ENCODE results near the gene HMGCS2. TPM values are rescaled to one million over a fixed set of nuclear protein-coding genes. Genes with fewer than 3 reads are reported as not detected.
A peak's percentile ranks its signal among the peaks of the same experiment; 100 is the strongest.
"Not testable (repeated sequence)": the region's sequence is repeated elsewhere in the genome, so short reads cannot be mapped to it uniquely, and the experiment has no call there.

Gene HMGCS2
- polyA plus RNA-seq, 1 of the 3 experiments (the other 2 are of a cell fraction): not detected

DNA sequence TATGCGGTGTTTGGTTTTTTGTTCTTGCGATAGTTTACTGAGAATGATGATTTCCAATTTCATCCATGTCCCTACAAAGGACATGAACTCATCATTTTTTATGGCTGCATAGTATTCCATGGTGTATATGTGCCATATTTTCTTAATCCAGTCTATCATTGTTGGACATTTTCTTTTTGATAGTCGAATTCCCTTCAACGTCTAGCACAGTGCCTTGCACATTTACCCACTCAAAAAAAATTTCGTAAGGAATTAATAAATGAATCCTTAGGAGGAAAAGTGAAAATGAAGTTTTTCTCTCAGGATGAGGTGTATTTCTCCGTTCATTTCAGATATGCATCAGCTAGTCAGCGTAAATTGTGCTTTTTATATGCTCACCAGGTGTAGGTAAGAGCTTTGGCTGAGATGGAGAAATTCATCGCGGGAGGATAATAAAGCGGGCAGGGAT, 57.3 kb downstream of the HMGCS2 start:
- Histone ChIP-seq H3K9ac (0 out of 2 replicates have a peak overlapping the region, but pooled peaks have one; percentile 83), H3K79me2 (ENCODE audit: insufficient read depth) (peaks cover 19% of the 10 kb centered on the region), H2AFZ (ENCODE audit: low read depth) (peak overlapping the region; percentile 99; the same call in 1 of the 2 replicates), H3K4me2 (peak overlapping the region; percentile 91), H3K4me3 (ENCODE audit: low read depth in 2 of 2, low read length in 1 of 2) (peak overlapping the region; percentile 93 to 99), H3K27me3 (ENCODE audit: insufficient read depth) (peaks cover 13% of the 10 kb centered on the region), H3K4me1 (ENCODE audit: control insufficient read depth in 1 of 2, insufficient read depth in 2 of 2, low read depth in 1 of 2, low read length in 1 of 2) (peaks cover 17 to 21% of the 10 kb centered on the region in 2 experiments; a peak in 1 of 4 replicates)
- POLR2A ChIA-PET: interaction anchor here (0.8 to 1.8 kb wide), 3 partner anchors 14 to 64 kb away, joined by 3 to 7 read pairs (median 4); partner anchors contain the start of gene ZNF697
- H3K9me2 ChIP-seq; H3K27ac ChIP-seq (ENCODE audit: low read depth in 2 of 2, low read length in 1 of 2); DNase-seq; H4K20me1 ChIP-seq (ENCODE audit: insufficient read depth); H3K9me3 ChIP-seq; H3K36me3 ChIP-seq (replicated peaks in 1 of 2; ENCODE audit: control insufficient read depth in 1 of 2, insufficient read depth in 2 of 2, low read length in 1 of 2); H3F3A ChIP-seq (replicated peaks; ENCODE audit: insufficient read depth): not testable (repeated sequence)
- CTCF ChIA-PET: interaction anchor here (0.8 to 2.3 kb wide), 4 partner anchors 14 to 100 kb away, joined by 3 to 8 read pairs (median 3); no protein-coding TSS in a partner anchor
- 3% methylated on average over 8 of the region's 10 CpGs for WGBS (ENCODE audit: low lambda C conversion rate)

DNA sequence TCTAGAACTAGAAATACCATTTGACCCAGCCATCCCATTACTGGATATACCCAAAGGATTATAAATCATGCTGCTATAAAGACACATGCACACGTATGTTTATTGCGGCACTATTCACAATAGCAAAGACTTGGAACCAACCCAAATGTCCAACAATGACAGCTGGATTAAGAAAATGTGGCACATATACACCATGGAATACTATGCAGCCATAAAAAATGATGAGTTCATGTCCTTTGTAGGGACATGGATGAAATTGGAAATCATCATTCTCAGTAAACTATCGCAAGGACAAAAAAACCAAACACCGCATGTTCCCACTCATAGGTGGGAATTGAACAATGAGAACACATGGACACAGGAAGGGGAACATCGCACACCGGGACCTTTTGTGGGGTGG, 62.1 kb downstream of the HMGCS2 start:
- CTCF ChIA-PET: interaction anchor here (1.6 kb wide), 1 partner anchor 31 kb away, joined by 3 read pairs; no protein-coding TSS in a partner anchor
- H3K4me2 ChIP-seq; DNase-seq; H3K27ac ChIP-seq (ENCODE audit: low read depth in 2 of 2, low read length in 1 of 2); H3K79me2 ChIP-seq (ENCODE audit: insufficient read depth); H4K20me1 ChIP-seq (ENCODE audit: insufficient read depth); H3K9me3 ChIP-seq; H2AFZ ChIP-seq (ENCODE audit: low read depth); POLR2A ChIA-PET; H3F3A ChIP-seq (replicated peaks; ENCODE audit: insufficient read depth); H3K4me1 ChIP-seq (ENCODE audit: control insufficient read depth in 1 of 2, insufficient read depth in 2 of 2, low read depth in 1 of 2, low read length in 1 of 2); H3K36me3 ChIP-seq (replicated peaks in 1 of 2; ENCODE audit: control insufficient read depth in 1 of 2, insufficient read depth in 2 of 2, low read length in 1 of 2); H3K4me3 ChIP-seq (ENCODE audit: low read depth in 2 of 2, low read length in 1 of 2); H3K9ac ChIP-seq; H3K9me2 ChIP-seq: not testable (repeated sequence)
- H3K27me3 ChIP-seq (ENCODE audit: insufficient read depth): peaks cover 13% of the 10 kb centered on the region
- WGBS (ENCODE audit: low lambda C conversion rate): 56% methylated on average over 6 of the region's 6 CpGs

DNA sequence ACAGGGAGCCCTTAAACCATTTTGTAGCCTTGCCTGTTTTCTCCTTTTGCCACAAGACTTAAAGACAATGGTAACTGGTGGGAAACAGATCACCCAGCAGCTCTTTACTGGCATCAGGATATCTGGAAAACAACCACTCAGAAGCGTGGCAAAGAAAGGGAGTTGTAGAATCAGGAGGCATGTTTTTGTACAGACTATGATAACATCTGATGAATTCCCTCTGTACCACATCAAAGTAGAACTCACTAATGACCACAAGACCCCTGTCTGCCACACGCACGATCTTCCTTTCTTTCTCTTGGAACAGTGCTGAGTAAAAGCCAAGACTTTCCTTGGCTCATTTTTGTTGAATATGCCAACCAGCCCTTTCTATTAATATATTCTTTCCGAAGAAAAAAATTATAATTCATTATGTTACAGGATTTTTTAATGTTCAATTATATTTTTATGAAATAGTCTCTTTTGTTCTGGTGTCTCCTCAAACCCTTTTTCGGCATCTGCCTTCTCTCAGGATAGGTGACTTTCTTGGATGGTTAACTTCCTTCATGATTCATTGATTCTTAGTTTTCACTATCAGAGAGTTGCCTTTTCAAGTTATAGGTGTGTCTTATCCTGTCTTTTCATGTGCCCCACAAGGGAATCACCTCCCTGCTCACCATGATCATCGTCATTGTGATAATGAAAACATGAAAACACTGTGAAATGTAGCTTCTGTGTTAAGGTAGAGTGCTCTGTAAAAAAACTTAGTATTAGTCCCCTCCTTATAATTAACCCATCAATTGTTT, 64.8 kb downstream of the HMGCS2 start:
- H3K36me3 ChIP-seq (replicated peaks in 1 of 2; ENCODE audit: control insufficient read depth in 1 of 2, insufficient read depth in 2 of 2, low read length in 1 of 2): no peaks in the 10 kb centered on the region
- CTCF ChIA-PET: interaction anchor here (1.9 to 2.2 kb wide), 2 partner anchors 29 to 92 kb away, joined by 5 to 12 read pairs; no protein-coding TSS in a partner anchor
- H3K9ac ChIP-seq: no peak overlapping the region
- H3K27ac ChIP-seq (ENCODE audit: low read depth in 2 of 2, low read length in 1 of 2): no peak overlapping the region
- H3K9me2 ChIP-seq: no peaks in the 10 kb centered on the region
- POLR2A ChIA-PET: no interaction called here
- TF ChIP-seq NRF1 (IDR thresholded peaks at IDR 0.05; ENCODE audit: low read depth, low read length) (no peak), ELF1 (IDR thresholded peaks at IDR 0.05) (no peak), FOXM1 (IDR thresholded peaks at IDR 0.05; ENCODE audit: low read depth) (no peak), MXI1 (IDR thresholded peaks at IDR 0.05; ENCODE audit: low read depth, low read length) (no peak), TEAD4 (IDR thresholded peaks at IDR 0.05; ENCODE audit: borderline replicate concordance, insufficient read depth) (no peak), NFIC (IDR thresholded peaks at IDR 0.05; ENCODE audit: borderline replicate concordance) (no peak), CHD2 (IDR thresholded peaks at IDR 0.05; ENCODE audit: low read length, partially characterized antibody) (no peak), JUND (IDR thresholded peaks at IDR 0.05) (no peak), RFX5 (IDR thresholded peaks at IDR 0.05; ENCODE audit: low read length) (no peak)
- TF ChIP-seq, protein P1, sequence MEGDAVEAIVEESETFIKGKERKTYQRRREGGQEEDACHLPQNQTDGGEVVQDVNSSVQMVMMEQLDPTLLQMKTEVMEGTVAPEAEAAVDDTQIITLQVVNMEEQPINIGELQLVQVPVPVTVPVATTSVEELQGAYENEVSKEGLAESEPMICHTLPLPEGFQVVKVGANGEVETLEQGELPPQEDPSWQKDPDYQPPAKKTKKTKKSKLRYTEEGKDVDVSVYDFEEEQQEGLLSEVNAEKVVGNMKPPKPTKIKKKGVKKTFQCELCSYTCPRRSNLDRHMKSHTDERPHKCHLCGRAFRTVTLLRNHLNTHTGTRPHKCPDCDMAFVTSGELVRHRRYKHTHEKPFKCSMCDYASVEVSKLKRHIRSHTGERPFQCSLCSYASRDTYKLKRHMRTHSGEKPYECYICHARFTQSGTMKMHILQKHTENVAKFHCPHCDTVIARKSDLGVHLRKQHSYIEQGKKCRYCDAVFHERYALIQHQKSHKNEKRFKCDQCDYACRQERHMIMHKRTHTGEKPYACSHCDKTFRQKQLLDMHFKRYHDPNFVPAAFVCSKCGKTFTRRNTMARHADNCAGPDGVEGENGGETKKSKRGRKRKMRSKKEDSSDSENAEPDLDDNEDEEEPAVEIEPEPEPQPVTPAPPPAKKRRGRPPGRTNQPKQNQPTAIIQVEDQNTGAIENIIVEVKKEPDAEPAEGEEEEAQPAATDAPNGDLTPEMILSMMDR (IDR thresholded peaks at IDR 0.05): no peak
- TF ChIP-seq, protein P2, sequence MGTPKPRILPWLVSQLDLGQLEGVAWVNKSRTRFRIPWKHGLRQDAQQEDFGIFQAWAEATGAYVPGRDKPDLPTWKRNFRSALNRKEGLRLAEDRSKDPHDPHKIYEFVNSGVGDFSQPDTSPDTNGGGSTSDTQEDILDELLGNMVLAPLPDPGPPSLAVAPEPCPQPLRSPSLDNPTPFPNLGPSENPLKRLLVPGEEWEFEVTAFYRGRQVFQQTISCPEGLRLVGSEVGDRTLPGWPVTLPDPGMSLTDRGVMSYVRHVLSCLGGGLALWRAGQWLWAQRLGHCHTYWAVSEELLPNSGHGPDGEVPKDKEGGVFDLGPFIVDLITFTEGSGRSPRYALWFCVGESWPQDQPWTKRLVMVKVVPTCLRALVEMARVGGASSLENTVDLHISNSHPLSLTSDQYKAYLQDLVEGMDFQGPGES (IDR thresholded peaks at IDR 0.05; ENCODE audit: low read depth, low read length): no peak
- H3K4me1 ChIP-seq (ENCODE audit: control insufficient read depth in 1 of 2, insufficient read depth in 2 of 2, low read depth in 1 of 2, low read length in 1 of 2): peaks cover 0 to 3% of the 10 kb centered on the region in 2 experiments; a peak in 1 of 4 replicates
- no peaks in the 10 kb centered on the region for H3F3A ChIP-seq (replicated peaks; ENCODE audit: insufficient read depth)
- no peaks in the 10 kb centered on the region for H3K79me2 ChIP-seq (ENCODE audit: insufficient read depth)
- H4K20me1 ChIP-seq (ENCODE audit: insufficient read depth): no peaks in the 10 kb centered on the region
- H2AFZ ChIP-seq (ENCODE audit: low read depth): no peak overlapping the region
- DNase-seq: no peak
- 35% methylated on average over 6 of the region's 6 CpGs for WGBS (ENCODE audit: low lambda C conversion rate)
- H3K27me3 ChIP-seq (ENCODE audit: insufficient read depth): peaks cover 6% of the 10 kb centered on the region; the same call in 1 of the 2 replicates
- H3K4me3 ChIP-seq (ENCODE audit: low read depth in 2 of 2, low read length in 1 of 2): no peak overlapping the region; a peak in 1 of 4 replicates
- H3K9me3 ChIP-seq: no peaks in the 10 kb centered on the region
- H3K4me2 ChIP-seq: no peak overlapping the region

Measured in SK-N-SH (cell line).